Measurements from ENCODE around the gene GALR2. TPM values are rescaled to one million over a fixed set of nuclear protein-coding genes. Genes with fewer than 3 reads are reported as not detected.

The GALR2 gene
- total RNA-seq, 1 donor from 2014 or later: 0.17 TPM

DNA sequence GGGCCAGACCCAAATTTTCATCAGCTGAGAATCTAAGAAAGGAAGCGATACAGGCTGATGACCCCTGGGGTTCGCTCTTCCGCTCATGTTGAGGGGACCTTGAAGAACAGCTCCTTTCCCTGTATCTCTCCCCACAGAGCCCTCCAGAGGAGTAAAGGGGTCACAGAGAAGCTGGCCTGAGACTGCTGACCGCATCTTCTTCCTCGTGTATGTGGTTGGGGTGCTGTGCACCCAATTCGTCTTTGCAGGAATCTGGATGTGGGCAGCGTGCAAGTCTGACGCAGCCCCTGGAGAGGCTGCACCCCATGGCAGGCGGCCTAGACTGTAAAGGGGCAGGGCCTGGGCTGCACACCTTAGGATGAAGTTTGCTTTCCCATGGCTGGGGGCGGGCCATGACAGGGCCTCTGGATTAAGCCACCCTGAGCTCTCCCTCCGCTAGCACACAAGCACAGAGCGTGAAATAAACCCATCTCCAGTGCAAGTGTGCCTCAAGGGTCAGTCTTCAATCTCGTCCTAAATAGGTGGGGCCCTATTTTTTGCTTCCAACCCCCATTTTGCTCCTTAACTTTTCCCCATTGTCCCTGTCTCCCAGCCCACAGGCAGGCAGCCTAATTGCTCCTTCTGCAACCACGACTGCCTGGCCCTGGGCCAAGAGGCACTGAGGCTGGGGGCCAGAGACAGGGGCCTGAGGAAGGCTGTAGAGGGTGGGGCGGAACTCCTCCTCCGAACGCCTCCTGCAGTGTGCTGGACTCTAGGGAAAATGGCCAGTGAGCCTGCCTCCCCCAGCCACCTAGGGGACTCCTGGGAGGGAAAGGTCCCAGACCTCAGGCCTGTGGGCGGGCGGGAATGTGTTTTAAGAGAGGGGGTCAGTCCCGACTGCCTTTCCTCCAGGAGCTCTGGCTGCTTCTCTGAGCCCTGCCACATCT is 8.0 kb downstream of the GALR2 start:
- TF ChIP-seq CTCF (conservative IDR thresholded peaks at IDR 0.05; ENCODE audit: low read depth, low read length): no peak
- H3K4me3 ChIP-seq (ENCODE audit: low read depth, low read length): no peak overlapping the region
- DNase-seq (ENCODE audit: low read depth): no peak

DNA sequence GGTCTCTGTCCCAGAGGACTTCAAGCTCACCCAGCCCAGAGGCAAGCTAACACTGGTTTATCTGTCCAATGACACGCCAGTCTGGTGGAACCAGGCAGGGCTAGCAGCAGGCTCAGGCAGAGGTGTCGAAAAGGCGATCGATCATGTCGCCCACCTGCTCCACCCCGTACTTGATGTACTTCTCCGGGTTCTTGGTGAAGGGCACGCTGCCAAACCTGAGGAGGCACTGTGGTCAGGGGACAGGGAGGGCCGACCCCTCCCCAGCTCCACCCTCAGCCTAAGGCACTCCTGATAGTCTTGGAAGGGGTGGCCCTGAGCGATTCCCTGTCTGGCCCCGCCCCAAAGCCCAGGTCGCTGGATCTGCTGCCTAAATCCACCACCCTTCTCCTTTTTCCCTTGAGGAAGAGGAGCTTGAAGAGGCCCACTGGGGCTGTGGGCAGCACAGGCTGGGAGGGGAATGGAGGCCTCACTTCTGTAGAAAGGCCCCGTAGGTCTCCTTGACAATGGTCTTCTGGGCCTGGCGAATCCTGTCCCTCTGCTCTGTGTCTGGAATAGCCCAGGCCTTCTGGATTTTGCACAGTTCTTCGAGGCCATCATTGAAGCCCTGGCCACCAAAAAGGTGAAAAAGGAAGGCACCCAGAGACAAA is 9.1 kb downstream of the GALR2 start:
- DNase-seq (ENCODE audit: low read depth): no peak
- H3K4me3 ChIP-seq (ENCODE audit: low read depth, low read length): no peak overlapping the region
- no peak for TF ChIP-seq CTCF (conservative IDR thresholded peaks at IDR 0.05; ENCODE audit: low read depth, low read length)

GRCh38 chr17:76085066-76085730 is 10.6 kb downstream of the GALR2 start:
- no peak for TF ChIP-seq CTCF (conservative IDR thresholded peaks at IDR 0.05; ENCODE audit: low read depth, low read length)
- no peak for DNase-seq (ENCODE audit: low read depth)
- H3K4me3 ChIP-seq (ENCODE audit: low read depth, low read length): no peak overlapping the region

DNA sequence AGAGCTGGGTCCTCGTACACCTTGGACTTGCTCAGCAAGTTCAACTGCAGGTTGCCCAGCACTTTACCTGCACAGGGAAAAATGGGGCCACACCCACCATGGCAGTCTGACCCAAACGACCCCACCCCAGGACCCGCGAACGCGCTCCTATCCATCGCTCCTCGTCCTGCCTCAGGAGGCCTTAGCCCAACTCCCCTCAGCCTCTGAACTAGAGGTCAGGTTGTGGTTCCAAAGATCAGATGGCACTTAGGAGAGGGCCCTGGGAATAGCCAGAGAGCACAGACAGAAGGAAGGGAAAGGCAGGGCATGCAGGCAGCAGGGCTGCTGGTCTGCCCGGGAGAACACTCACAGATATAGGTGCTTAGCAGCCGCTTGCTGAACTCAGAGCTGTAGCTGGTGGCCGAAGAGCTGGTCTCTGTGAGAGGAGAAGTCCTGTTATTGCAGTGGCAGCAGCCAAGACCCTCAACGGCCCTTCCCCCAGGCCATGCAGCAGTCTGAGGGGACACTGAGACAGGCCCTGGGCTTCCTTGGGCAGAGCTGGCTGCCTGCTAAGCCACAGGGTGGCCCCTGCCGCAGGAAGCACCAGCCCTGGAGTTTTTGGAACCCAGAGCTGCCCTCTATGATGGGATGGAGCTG is 11.3 kb downstream of the GALR2 start:
- no peak for DNase-seq (ENCODE audit: low read depth)
- TF ChIP-seq CTCF (conservative IDR thresholded peaks at IDR 0.05; ENCODE audit: low read depth, low read length): no peak
- no peak overlapping the region for H3K4me3 ChIP-seq (ENCODE audit: low read depth, low read length)

DNA sequence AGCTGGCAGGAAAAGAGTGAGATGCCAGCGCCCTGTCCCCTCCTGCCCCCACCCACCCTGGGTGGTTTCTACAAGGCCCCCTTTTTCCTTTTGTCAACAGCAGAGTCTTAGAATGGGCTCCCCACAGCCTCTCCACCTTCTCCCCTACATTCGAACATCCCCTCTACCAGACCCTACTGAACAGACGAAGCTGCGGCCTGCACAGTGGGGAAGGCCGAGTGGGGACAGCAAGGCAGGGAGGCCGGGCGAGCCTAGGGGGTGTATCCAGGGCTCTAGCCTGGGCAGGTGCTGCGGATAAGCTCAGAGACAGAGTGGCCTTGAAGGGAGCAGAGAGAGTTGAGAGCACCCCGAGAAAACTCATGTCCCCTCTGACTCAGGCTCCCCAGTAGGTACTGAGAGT is 11.8 kb downstream of the GALR2 start:
- H3K4me3 ChIP-seq (ENCODE audit: low read depth, low read length): no peak overlapping the region

More for the DNA sequence above, 11.8 kb downstream of the GALR2 start:
- no peak for DNase-seq (ENCODE audit: low read depth)
- no peak for TF ChIP-seq CTCF (conservative IDR thresholded peaks at IDR 0.05; ENCODE audit: low read depth, low read length)

All from epithelial cell of proximal tubule (primary cell).